BJ (cell line): ENCODE measurements around the gene SARDH. TPM values are rescaled to one million over a fixed set of nuclear protein-coding genes. Genes with fewer than 3 reads are reported as not detected.

Experiments
- CTCF ChIA-PET: fragments of 350-600 bp; formaldehyde crosslinking; extraction: SDS; loops from one replicate; lab custom pipeline; 2021; ENCODE audit warnings: antibody characterized with exemption, inconsistent platforms; lab: Yijun Ruan, JAX
- POLR2A ChIA-PET: fragments of 300-600 bp; sonication (Branson Sonifier 250); formaldehyde crosslinking; extraction: SDS; loops from one replicate; lab custom pipeline; 2021; ENCODE audit warnings: antibody characterized with exemption; lab: Charles Lee
- DNase-seq: peaks from one replicate; pipeline ENCODE4 v3.0.0-alpha.2; 2011; ENCODE audit warnings: low read depth
- H3K27me3 ChIP-seq: 2 replicates; pipeline ENCODE4 v1.6.0; 2011; ENCODE audit warnings: low read length; ENCODE audit not compliant: control insufficient read depth, insufficient read depth
- H3K36me3 ChIP-seq: 2 replicates; pipeline ENCODE4 v1.5.1; 2011; ENCODE audit warnings: low read length; ENCODE audit not compliant: control insufficient read depth, insufficient read depth
- H3K4me3 ChIP-seq: 2 replicates; pipeline ENCODE4 v1.5.1; 2011; ENCODE audit warnings: low read depth, mild to moderate bottlenecking, control low read depth, low read length
- polyA plus RNA-seq: library from polyadenylated mRNA; depleted of rRNA; stranded (reverse); fragments of >200 nt; gene quantifications from 2 replicates; pipeline ENCODE4 v1.2.3, GENCODE V29; 2011
- TF ChIP-seq, protein P1 (sequence below): IDR thresholded peaks from 2 replicates; pipeline ENCODE4 v1.5.1; 2011; ENCODE audit warnings: low read depth, mild to moderate bottlenecking, control low read depth, inconsistent platforms, low read length, moderate library complexity; ENCODE audit not compliant: insufficient read depth

Gene SARDH
- polyA plus RNA-seq, 1 experiment: 0.53 TPM

DNA sequence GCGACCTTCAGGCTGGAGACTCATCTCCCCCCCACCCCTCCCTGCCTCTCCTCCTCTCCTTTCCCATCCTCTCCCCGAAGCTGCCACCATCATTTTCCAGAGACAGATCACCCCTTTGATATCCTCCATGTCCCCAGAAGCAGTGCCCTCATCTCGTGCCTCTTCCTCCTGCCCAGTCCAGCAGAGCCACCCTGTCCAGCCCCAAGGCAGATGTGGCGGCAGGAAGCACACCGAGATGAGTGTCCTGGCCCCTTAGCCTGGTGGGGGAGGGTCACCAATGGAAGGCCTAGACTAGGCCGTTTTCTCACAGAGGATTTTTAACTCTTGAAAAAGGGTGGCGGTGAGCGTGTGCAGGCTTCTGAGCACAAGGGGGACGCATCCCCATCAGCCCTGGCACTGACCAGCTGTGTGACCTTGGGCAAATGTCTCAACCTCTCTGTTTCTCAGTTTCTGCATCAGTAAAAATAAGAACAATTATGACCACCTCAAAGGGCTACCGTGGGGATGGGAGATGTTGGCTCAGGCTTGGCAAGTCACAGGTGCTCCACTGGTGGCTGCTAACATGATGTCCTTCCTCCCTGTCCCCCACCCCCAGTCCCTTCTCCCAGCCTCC lies 48.9 kb downstream of the SARDH start:
- ChIA-PET CTCF (no interaction called here), POLR2A (no interaction called here)
- Histone ChIP-seq H3K4me3 (no peak overlapping the region), H3K27me3 (peaks cover 2% of the 10 kb centered on the region; the same call in 1 of the 2 replicates), H3K36me3 (no peaks in the 10 kb centered on the region)
- TF ChIP-seq, protein P1, sequence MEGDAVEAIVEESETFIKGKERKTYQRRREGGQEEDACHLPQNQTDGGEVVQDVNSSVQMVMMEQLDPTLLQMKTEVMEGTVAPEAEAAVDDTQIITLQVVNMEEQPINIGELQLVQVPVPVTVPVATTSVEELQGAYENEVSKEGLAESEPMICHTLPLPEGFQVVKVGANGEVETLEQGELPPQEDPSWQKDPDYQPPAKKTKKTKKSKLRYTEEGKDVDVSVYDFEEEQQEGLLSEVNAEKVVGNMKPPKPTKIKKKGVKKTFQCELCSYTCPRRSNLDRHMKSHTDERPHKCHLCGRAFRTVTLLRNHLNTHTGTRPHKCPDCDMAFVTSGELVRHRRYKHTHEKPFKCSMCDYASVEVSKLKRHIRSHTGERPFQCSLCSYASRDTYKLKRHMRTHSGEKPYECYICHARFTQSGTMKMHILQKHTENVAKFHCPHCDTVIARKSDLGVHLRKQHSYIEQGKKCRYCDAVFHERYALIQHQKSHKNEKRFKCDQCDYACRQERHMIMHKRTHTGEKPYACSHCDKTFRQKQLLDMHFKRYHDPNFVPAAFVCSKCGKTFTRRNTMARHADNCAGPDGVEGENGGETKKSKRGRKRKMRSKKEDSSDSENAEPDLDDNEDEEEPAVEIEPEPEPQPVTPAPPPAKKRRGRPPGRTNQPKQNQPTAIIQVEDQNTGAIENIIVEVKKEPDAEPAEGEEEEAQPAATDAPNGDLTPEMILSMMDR: no peak
- DNase-seq: no peak

DNA sequence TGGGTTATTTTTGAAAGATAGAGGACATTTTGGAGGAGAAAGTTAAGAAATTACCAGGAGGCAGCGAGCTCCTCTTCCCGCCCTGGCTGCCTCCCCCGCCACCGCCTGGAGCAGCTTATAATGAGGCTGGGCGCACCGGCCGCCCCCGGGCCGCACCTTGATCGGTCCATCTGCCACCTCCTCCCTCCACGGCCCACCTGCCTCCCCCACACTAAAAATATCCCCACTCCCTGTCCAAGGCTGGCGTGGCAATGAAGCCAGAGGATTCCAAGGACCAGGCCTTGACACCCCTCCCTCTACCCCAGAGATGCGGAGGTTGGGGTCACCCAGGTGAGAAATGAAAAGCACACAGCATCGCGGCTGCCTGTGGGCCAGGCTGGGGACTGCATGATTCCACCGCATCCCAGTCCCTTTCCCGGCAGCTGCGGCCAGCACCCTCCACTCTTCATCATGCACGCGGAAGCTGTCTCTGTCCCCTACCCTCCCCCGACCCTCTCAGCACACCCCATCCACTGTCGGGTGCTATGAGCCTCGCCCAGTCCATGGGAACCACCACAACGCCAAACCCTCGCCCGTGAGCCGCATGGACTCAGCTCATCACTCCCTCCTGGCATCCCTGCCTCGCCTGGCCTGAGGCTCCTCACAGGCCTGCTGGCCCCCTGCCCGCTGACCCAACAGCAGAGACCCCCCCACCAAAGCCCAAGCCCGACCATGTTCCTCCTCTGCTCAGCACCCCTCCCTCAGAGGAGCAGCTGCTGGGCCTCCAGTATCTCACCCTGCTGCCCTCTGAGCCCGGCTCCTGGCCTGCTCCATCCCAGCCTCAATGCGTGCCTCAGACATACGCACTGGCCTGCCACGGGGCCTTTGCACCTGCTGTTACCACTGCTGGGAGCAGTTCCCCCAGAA lies 50.0 kb downstream of the SARDH start:
- no peak for DNase-seq
- Histone ChIP-seq H3K4me3 (no peak overlapping the region), H3K36me3 (no peaks in the 10 kb centered on the region), H3K27me3 (no peaks in the 10 kb centered on the region)
- ChIA-PET CTCF (no interaction called here), POLR2A (no interaction called here)
- TF ChIP-seq, protein P1: no peak

DNA sequence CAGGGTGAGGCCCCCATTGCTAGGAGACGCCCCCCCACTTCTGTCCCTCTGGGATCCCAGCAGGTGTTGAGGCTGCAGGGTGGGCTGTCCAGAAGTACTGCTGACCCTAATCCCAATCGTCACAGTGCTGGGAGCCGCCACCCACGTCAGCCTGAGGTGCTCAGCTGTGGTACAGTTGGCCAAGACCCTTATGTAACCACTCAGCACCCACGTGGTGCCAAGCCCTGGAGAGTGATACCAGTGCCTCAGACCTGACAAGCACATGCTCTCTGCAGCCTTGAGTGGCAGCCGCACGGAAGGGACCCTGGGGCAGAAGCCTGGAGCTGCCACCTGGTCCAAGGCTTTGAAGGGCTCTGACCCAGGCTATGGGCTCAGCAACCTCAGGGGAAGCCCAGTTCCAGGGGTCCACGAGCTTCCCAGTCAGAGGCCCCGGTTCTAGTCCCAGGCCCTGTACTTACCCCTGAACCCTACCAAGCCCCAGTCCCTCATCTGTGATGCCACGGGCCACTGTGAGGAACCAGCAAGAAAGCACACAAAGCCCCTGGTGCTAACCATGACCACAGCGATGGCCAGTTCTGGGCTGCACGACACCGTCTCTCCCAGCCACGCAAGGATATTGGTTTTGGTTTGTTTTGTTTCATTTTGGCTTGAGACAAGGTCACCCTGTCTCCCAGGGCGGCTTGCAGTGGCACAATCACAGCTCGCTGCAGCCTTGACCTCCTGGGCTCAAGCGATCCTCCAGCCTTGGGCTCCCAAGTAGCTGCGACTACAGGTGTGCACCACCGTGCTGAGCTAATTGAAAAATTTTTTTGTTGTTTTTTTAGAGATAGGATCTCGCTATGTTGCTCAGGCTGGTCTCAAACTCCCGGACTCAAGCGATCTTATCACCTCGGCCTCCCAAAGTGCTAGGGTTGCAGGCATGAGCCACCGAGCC lies 51.2 kb downstream of the SARDH start:
- Histone ChIP-seq H3K4me3 (no peak overlapping the region), H3K36me3 (no peaks in the 10 kb centered on the region), H3K27me3 (no peaks in the 10 kb centered on the region; the same call in 1 of the 2 replicates)
- CTCF ChIA-PET: no interaction called here
- POLR2A ChIA-PET: no interaction called here
- no peak for DNase-seq
- TF ChIP-seq, protein P1: no peak

DNA sequence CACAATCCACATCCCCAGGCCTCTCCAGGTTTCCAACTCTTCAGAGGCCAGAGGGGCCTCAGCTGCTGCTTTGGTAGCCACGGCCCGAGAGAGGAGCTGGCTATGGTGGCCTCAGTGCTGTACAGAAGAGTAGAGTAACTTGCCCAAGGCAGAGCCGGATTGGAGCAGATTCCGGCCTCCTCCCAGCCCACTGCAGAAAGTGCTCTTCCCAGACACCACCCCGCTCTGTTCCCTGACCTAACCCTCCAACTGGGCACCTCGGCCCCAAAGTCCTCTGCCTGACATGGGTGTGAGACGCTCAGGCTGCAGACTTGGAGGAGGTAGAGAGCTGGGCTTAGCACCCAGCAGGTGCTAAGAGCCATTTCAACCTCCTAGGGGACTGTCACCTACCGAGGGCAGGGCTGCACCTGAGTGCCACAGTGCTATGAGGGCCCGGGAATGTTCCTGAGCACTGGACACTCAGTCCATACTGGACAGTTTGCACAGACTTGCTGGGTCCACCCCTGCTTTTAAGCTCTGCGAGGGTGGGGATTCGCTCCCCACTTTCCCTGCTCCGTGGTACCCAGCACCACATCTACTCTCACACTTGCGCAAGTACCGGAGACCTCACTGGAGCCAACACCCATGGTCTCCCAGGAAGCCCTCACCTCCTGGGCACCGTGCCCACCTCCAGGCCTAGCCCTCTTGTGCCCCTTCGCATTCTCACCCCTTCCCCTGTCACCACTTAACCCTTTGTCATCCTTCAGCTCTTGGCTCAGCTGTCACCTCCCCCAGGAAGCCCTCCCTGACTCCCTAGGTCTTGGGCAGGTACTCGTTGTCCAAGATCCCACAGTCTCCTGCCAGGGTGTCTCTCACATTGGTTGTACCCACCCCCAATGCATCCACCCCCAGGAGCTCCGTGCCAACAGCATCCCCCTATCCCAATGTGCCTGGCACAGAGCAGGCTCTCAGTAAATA lies 52.2 kb downstream of the SARDH start:
- TF ChIP-seq, protein P1: no peak
- CTCF ChIA-PET: interaction anchor here (1.0 to 1.5 kb wide), 2 partner anchors 12 to 46 kb away, joined by 3 read pairs; no protein-coding TSS in a partner anchor
- Histone ChIP-seq H3K4me3 (no peak overlapping the region), H3K36me3 (no peaks in the 10 kb centered on the region), H3K27me3 (no peaks in the 10 kb centered on the region; the same call in 1 of the 2 replicates)
- POLR2A ChIA-PET: no interaction called here
- DNase-seq: no peak
